ENCODE measurements around the gene NDUFS2.

NDUFS2 gene

DNA sequence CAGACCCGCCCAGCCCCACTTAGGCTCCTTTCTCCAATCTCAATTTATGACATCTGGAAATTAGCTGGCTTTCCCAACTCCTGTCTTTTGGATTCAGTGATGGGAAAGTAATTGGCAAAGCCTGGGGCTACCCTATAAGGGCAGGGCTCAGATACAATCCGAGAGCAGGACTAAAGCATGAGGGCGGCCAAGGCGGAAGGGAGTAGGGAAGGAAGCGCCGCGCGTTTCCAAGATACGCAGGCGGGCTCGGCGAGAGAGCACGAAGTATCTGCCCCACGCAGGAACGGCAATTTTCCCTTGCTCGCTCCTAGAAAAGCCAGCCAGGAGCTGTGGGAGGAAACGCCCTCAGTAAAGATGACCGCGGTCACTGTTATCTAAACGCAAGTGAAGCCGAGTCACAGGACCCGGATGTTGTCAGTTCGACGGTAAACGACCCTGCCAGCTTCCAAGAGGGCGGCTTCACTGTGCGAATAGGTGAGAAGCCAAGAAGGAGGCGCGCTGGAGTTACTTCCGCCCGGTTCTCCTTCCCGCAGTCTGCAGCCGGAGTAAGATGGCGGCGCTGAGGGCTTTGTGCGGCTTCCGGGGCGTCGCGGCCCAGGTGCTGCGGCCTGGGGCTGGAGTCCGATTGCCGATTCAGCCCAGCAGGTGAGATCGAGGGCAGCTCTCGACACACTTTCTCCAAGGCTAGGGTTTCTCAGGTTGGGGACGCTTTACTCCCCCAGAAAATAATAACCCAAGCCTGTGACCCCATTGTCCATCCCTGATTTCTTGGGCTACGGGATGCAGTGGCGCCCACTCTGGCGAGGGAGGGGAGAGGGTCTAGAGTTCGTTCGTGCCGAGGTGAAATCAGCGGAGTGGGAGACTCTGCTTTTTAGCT is at the start of gene NDUFS2:
TSS of gene NDUFS2 (plus strand) at position 532 of the 877 bp plus-strand sequence. CDS start at position 551, 19 bp downstream.
- peak; percentile 86 to 97 for DNase-seq

DNA sequence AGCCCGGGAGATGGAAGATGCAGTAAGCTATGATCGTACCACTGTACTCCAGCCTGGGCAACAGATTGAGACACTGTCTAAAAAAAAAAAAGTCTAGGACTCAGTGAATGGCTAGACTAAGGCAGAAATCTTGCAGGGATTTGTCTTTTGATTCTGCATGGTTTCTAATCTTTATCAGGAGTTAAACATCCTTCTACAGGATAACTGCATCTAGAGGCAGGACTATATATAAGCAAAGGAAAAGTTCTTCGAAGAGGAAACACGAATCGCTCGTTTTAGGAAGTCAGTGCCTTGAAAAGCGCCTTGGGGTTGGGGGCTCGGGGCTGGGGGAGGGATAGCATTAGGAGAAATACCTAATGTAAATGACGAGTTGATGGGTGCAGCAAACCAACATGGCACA is 49.0 kb upstream of the NDUFS2 start:
- DNase-seq = no peak

DNA sequence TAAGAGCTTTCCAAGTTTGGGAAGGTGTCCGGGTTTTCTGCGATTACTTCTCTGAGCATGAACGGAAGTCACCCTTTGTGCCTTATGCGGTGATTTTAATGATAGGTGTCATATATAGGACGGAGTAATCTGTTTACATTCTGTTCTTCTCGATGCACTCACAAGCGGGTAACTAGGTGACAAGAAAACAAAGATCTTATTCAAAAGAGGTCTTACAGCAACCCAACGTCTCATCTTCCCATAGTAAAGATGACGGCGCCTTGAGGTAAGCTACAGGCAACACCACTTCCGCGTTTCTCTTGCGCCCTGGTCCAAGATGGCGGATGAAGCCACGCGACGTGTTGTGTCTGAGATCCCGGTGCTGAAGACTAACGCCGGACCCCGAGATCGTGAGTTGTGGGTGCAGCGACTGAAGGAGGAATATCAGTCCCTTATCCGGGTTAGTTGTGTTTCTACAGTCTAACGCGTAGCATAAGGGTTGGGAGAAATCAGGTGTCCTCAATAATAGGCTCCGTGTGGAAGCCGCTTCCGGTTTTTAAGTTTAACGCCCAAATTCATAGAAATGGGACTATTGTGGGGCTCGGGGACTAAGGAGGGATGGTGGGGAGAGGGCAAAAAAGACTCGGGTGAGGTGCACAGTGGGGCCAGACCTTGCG is 48.4 kb upstream of the NDUFS2 start, which contains the start of gene UFC1:
TSS of gene UFC1 (plus strand) at position 297 of the 656 bp plus-strand sequence. CDS start at position 317, 20 bp downstream.
- peak; percentile 63 to 78 for DNase-seq

- DNase-seq = no peak
Measured at GRCh38 chr1:161157867-161158266, 44.3 kb upstream of the NDUFS2 start.

DNA sequence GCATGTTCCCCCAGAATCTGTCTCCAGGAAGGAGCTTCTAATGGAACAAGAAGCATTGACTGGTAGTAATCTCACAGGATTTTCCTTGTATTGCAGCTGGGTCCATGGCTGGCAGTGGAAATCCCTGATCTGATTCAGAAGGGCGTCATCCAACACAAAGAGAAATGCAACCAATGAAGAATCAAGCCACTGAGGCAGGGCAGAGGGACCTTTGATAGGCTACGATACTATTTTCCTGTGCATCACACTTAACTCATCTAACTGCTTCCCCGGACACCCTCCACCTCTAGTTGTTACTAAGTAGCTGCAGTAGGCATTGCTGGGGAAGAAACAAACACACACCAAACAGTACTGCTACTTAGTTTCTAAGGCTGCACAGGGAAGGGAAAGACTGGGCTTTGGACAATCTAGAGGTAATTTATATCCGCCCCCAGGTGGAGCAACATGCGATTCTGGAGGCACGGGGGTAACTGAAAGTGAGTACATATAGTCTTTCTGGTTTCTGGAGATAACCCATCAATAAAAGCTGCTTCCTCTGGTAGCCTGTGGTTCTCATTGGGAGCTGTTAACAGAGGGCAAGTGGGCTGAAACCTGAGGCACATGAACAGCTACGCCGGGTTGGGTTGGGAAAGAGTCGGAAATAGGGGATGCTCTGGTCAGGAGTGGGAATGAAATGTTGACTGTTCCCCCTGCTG is 43.7 kb upstream of the NDUFS2 start:
- DNase-seq = no peak

DNA sequence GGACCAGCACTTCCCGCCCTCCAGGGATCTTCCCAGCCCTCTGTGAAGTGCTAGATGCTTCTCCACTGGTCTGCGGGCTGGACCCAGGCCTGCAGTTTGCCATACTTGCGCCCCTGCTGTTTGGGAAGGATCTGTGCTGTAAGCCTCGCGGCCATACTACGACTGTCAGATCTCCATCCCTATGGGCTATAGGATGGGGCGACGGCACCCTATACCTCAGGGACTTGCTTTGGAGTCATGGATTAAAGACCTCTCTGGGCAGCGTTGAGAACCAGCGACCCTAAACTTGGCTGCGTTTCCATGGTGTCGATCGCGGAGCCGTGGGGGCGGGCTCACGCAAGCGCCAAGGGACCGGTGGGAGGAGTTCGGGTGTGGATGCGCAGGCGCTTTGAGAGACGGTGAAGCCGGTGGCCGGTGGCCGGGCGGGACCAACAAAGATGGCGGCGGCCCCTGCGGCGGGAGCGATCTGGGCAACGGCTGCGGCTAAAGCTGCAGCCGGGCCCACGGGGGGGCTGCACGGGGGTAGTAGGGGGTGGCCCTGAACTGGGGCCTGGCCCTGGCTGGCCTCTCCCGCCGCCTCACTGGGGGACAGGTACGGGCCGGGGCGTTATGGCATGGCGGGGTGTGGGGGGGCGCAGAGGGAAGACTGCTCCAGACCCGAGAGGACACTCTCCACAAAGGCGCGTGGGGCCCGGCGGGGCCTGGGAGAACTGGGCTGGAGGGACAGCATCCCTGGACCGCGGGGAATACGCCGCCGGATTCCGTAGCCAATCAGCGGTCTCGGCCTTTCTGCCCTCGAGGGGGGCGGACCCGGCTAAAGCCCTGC is 42.9 kb upstream of the NDUFS2 start, which contains the start of gene USP21:
TSS of gene USP21 (plus strand) at position 414 of the 826 bp plus-strand sequence. CDS start 1,141 bp downstream, outside the sequence.
- DNase-seq = peak; percentile 88 to 89

DNA sequence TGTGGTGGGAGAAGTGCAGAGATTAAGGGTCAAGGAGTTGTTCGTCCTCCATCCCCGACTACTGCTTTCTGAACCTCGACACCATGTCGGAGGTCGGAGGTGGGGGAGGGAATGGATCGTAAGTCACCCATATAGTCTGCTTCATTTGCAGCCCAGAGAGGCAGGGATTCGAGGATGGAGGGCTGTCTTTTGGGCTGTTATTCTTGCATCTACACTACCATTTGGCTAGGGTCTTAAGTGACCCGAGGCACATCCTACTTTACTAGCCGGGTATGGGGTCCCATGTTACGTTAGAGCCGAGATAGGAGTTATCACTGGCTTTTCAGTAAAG is 42.3 kb upstream of the NDUFS2 start:
- no peak for DNase-seq

GRCh38 chr1:161160671-161161145 is 41.5 kb upstream of the NDUFS2 start:
- DNase-seq = no peak

GRCh38 chr1:161161652-161162051 is 40.5 kb upstream of the NDUFS2 start:
- DNase-seq = no peak

GRCh38 chr1:161162052-161162451 is 40.1 kb upstream of the NDUFS2 start:
- no peak for DNase-seq

- no peak for DNase-seq
Measured at GRCh38 chr1:161162806-161163205, 39.4 kb upstream of the NDUFS2 start.

- no peak for DNase-seq
Measured at GRCh38 chr1:161163793-161164192, 38.4 kb upstream of the NDUFS2 start.

DNA sequence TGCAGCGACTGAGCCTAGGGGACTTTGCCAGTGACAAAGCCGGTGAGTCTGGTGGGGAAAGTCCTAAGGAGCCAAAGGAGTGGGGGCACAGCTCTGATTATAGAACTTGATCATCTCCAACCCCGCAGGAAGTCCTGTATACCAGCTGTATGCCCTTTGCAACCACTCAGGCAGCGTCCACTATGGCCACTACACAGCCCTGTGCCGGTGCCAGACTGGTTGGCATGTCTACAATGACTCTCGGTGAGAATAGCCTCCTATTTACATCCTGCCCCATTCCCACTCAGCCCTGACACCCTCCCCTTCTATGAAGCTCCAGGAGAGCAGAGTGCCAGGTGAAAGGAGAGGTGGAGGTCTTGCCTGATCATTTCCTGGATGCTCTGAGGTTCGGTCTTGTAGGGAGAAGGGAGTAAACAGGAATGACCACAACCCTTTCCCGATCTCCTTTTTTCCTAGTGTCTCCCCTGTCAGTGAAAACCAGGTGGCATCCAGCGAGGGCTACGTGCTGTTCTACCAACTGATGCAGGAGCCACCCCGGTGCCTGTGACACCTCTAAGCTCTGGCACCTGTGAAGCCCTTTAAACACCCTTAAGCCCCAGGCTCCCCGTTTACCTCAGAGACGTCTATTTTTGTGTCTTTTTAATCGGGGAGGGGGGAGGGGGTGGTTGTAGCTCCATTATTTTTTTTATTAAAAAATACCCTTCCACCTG is 37.1 kb upstream of the NDUFS2 start:
- DNase-seq = no peak

- peak; percentile 80 to 89 for DNase-seq
Measured at GRCh38 chr1:161165742-161166668, 36.2 kb upstream of the NDUFS2 start, which contains the start of gene PPOX. Gene PPOX (plus strand): TSS chr1:161166426. CDS start chr1:161166848, 422 bp downstream.

DNA sequence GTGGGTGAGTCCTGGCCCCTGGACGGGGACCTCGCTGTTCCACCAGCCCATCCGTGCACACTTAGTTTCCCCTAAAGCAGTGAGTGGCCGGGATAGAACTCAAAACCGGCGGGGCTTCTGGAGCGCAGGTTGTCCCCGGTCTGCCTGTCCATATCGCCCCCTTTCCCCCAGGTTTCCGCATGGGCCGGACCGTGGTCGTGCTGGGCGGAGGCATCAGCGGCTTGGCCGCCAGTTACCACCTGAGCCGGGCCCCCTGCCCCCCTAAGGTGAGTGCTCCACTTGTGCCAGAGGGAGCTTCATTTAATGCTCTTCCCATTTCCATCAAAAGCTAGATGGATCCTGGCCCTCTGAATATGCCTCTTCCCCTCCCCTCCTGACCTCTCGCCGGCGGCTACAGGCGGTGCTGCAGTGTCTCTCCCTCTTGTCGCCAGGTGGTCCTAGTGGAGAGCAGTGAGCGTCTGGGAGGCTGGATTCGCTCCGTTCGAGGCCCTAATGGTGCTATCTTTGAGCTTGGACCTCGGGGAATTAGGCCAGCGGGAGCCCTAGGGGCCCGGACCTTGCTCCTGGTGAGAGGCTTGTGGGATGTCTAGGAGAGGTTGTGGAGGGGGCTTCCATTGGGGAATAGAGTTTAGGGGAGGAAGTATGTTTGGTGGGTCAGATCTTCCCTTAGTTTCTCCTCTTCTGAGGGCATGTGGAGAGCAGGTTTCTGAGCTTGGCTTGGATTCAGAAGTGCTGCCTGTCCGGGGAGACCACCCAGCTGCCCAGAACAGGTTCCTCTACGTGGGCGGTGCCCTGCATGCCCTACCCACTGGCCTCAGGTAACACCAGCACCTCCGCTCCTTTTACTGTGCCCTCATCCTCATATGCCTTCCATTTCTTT is 35.3 kb upstream of the NDUFS2 start:
- DNase-seq = no peak

GRCh38 chr1:161168906-161169305 is 33.3 kb upstream of the NDUFS2 start:
- DNase-seq = no peak

GRCh38 chr1:161171191-161171590 is 31.0 kb upstream of the NDUFS2 start:
- DNase-seq = no peak

GRCh38 chr1:161171696-161172095 is 30.5 kb upstream of the NDUFS2 start:
- no peak for DNase-seq

DNA sequence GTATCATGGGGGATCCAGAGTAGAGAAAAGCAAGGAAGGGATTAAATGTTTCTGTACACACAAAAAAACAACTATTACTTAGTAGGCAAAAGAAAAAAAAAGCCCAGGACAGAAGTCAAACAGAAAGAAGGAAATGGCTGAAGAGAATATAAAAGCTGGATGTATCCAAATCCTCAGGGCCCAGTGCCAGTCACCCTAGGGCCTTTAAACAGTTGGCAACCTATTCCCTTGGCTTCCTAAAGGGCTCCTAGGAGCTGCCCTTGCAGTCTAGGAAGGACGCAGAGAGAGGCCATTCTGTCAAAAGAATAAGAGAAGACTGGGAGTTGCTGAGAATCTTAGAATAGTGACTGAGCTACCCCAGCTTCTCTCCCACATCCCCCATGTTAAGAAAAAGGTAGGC is 29.8 kb upstream of the NDUFS2 start:
- no peak for DNase-seq

Data from stimulated activated CD4-positive, alpha-beta T cell treated with anti-CD3 and anti-CD28 coated beads, Interleukin-4, amount 100 ng/mL, for 4 hours (primary cell).